Measurements from ENCODE around the gene NME8.

Gene NME8

GRCh38 chr7:37894671-37895070 lies 46.3 kb downstream of the NME8 start:
- H3K27ac ChIP-seq (ENCODE audit: low read depth, low read length): no peak overlapping the region
- H3K4me1 ChIP-seq (ENCODE audit: control insufficient read depth in 5 of 5, insufficient read depth in 5 of 5, low read length in 5 of 5): no peaks in the 10 kb centered on the region

GRCh38 chr7:37899712-37900247 lies 51.4 kb downstream of the NME8 start:
- H3K9me3 ChIP-seq (ENCODE audit: control insufficient read depth in 5 of 5, low read length in 5 of 5): no peaks in the 10 kb centered on the region
- peaks cover 2 to 17% (median 9%) of the 10 kb centered on the region in 5 donors for H3K4me1 ChIP-seq (ENCODE audit: control insufficient read depth in 5 of 5, insufficient read depth in 5 of 5, low read length in 5 of 5)
- no peak overlapping the region for H3K9ac ChIP-seq (ENCODE audit: low read length in 5 of 5)
- H3K36me3 ChIP-seq (ENCODE audit: control insufficient read depth in 5 of 5, insufficient read depth in 5 of 5, low read length in 5 of 5): no peaks in the 10 kb centered on the region
- no peaks in the 10 kb centered on the region for H3K27me3 ChIP-seq (ENCODE audit: control insufficient read depth in 5 of 5, insufficient read depth in 4 of 5, low read length in 5 of 5)
- H3K4me3 ChIP-seq (ENCODE audit: low read depth in 1 of 5, low read length in 5 of 5): no peak overlapping the region
- no peak overlapping the region for H3K27ac ChIP-seq (ENCODE audit: low read depth, low read length)

More at GRCh38 chr7:37894671-37895070, 46.3 kb downstream of the NME8 start:
- Histone ChIP-seq H3K9ac (ENCODE audit: low read length in 5 of 5) (no peak overlapping the region), H3K9me3 (ENCODE audit: control insufficient read depth in 5 of 5, low read length in 5 of 5) (no peaks in the 10 kb centered on the region), H3K4me3 (ENCODE audit: low read depth in 1 of 5, low read length in 5 of 5) (no peak overlapping the region), H3K27me3 (ENCODE audit: control insufficient read depth in 5 of 5, insufficient read depth in 4 of 5, low read length in 5 of 5) (no peaks in the 10 kb centered on the region), H3K36me3 (ENCODE audit: control insufficient read depth in 5 of 5, insufficient read depth in 5 of 5, low read length in 5 of 5) (no peaks in the 10 kb centered on the region)

DNA sequence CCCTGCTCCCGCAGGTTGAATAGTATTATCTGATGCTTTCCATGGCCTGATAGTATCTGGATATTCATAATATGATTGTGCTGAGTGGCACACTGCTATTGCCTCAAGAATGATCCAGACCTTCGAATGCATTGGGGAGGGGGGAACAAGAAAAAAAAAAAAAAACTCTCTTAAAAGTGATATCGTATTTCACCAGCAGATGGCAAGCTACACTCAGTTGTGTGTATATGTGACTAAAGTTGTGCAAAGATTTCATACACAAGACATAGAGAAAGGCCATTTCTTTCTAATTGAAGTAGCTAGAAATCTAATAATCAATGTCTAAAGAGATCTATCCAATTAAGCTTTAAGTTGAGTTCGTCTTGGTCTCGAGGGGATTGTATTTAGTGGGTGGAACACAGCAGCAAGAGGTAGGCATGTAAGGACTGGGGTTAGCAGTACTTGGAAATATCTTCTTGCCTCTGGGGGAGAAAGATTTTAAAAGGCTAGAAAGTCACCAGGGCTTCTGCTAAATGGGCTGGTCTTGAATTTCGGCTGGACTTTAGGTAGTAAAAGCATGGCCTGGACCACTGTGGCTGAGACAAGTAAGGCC lies 52.9 kb downstream of the NME8 start:
- peak overlapping the region; percentile 51 for H3K27ac ChIP-seq (ENCODE audit: low read depth, low read length)
- no peaks in the 10 kb centered on the region for H3K27me3 ChIP-seq (ENCODE audit: control insufficient read depth in 5 of 5, insufficient read depth in 4 of 5, low read length in 5 of 5)
- no peak overlapping the region for H3K4me3 ChIP-seq (ENCODE audit: low read depth in 1 of 5, low read length in 5 of 5)
- H3K4me1 ChIP-seq (ENCODE audit: control insufficient read depth in 5 of 5, insufficient read depth in 5 of 5, low read length in 5 of 5): peaks cover 2 to 17% (median 9%) of the 10 kb centered on the region in 5 donors
- H3K9ac ChIP-seq (ENCODE audit: low read length in 5 of 5): no peak overlapping the region
- H3K36me3 ChIP-seq (ENCODE audit: control insufficient read depth in 5 of 5, insufficient read depth in 5 of 5, low read length in 5 of 5): peaks cover 0 to 11% (median 0%) of the 10 kb centered on the region in 5 donors
- H3K9me3 ChIP-seq (ENCODE audit: control insufficient read depth in 5 of 5, low read length in 5 of 5): no peaks in the 10 kb centered on the region

- Histone ChIP-seq H3K27ac (ENCODE audit: low read depth, low read length) (peak overlapping the region; percentile 51), H3K9me3 (ENCODE audit: control insufficient read depth in 5 of 5, low read length in 5 of 5) (no peaks in the 10 kb centered on the region), H3K4me3 (ENCODE audit: low read depth in 1 of 5, low read length in 5 of 5) (peak overlapping the region in 1 of 5 donors; percentile 15), H3K27me3 (ENCODE audit: control insufficient read depth in 5 of 5, insufficient read depth in 4 of 5, low read length in 5 of 5) (no peaks in the 10 kb centered on the region), H3K9ac (ENCODE audit: low read length in 5 of 5) (no peak overlapping the region), H3K36me3 (ENCODE audit: control insufficient read depth in 5 of 5, insufficient read depth in 5 of 5, low read length in 5 of 5) (peaks cover 0 to 16% (median under 1%) of the 10 kb centered on the region in 5 donors), H3K4me1 (ENCODE audit: control insufficient read depth in 5 of 5, insufficient read depth in 5 of 5, low read length in 5 of 5) (peaks cover 2 to 17% (median 9%) of the 10 kb centered on the region in 5 donors)
These were observed 53.6 kb downstream of the NME8 start for GRCh38 chr7:37901890-37902524.

DNA sequence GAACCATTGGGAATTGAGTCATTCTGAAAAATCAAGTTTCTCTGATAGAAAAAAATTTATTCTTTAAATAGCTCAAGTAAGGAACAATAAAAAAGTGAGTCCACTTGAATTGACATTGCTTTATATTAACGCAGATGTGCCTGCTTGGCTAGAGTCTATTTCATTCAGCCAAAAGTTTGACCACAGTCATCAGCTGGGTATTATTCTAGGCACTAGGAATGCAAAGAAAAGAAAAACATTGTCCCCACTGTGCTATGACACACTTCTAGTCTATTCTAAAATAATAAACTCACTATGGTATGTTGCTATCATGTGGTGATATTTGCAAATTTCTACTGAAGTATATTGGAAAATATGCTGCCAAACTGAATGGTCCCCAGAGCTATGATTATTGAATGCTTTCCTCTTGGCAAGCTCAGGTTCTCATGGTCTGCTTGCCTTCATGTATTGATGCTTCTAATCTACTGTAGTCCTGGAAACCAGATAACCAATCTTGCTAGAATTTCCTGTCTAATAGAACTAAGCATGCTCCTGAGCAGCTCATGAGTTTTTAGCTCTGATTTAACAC lies 59.9 kb downstream of the NME8 start:
- Histone ChIP-seq H3K4me3 (ENCODE audit: low read depth in 1 of 5, low read length in 5 of 5) (no peak overlapping the region), H3K4me1 (ENCODE audit: control insufficient read depth in 5 of 5, insufficient read depth in 5 of 5, low read length in 5 of 5) (peaks cover 0 to 6% (median 0%) of the 10 kb centered on the region in 5 donors), H3K9me3 (ENCODE audit: control insufficient read depth in 5 of 5, low read length in 5 of 5) (no peaks in the 10 kb centered on the region), H3K36me3 (ENCODE audit: control insufficient read depth in 5 of 5, insufficient read depth in 5 of 5, low read length in 5 of 5) (peaks cover 2 to 40% (median 16%) of the 10 kb centered on the region in 5 donors), H3K9ac (ENCODE audit: low read length in 5 of 5) (no peak overlapping the region), H3K27ac (ENCODE audit: low read depth, low read length) (no peak overlapping the region), H3K27me3 (ENCODE audit: control insufficient read depth in 5 of 5, insufficient read depth in 4 of 5, low read length in 5 of 5) (no peaks in the 10 kb centered on the region)

DNA sequence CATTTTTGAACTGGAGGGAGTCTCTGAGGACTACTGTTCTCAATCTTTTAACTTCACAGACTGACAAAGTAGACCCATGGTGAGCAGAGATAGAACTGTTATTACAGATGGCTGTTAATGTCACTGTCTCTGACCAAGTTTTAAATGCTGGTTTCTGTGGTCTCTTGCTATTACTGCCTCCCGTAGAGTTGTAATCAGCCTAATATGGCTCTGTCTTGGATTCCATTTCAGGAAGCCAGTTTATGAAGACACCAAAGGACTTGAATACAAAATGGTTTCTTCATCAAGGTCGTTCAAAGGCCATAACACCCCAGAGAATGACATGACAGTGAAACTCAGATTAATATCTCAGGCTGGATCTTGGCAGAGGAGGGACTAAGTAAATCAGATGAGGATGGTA lies 64.4 kb downstream of the NME8 start:
- no peak overlapping the region for H3K9ac ChIP-seq (ENCODE audit: low read length in 5 of 5)
- no peaks in the 10 kb centered on the region for H3K27me3 ChIP-seq (ENCODE audit: control insufficient read depth in 5 of 5, insufficient read depth in 4 of 5, low read length in 5 of 5)
- peaks cover 2 to 44% (median 28%) of the 10 kb centered on the region in 5 donors for H3K4me1 ChIP-seq (ENCODE audit: control insufficient read depth in 5 of 5, insufficient read depth in 5 of 5, low read length in 5 of 5)
- H3K4me3 ChIP-seq (ENCODE audit: low read depth in 1 of 5, low read length in 5 of 5): no peak overlapping the region
- peaks cover 0 to 23% (median 8%) of the 10 kb centered on the region in 5 donors for H3K36me3 ChIP-seq (ENCODE audit: control insufficient read depth in 5 of 5, insufficient read depth in 5 of 5, low read length in 5 of 5)
- no peak overlapping the region for H3K27ac ChIP-seq (ENCODE audit: low read depth, low read length)
- H3K9me3 ChIP-seq (ENCODE audit: control insufficient read depth in 5 of 5, low read length in 5 of 5): no peaks in the 10 kb centered on the region

- Histone ChIP-seq H3K9me3 (ENCODE audit: control insufficient read depth in 5 of 5, low read length in 5 of 5) (no peaks in the 10 kb centered on the region), H3K4me3 (ENCODE audit: low read depth in 1 of 5, low read length in 5 of 5) (peak overlapping the region; percentile 58 to 98 (median 79)), H3K27ac (ENCODE audit: low read depth, low read length) (peak overlapping the region; percentile 69), H3K4me1 (ENCODE audit: control insufficient read depth in 5 of 5, insufficient read depth in 5 of 5, low read length in 5 of 5) (peaks cover 2 to 49% (median 33%) of the 10 kb centered on the region in 5 donors), H3K9ac (ENCODE audit: low read length in 5 of 5) (peak overlapping the region in 2 of 5 donors; percentile 83), H3K36me3 (ENCODE audit: control insufficient read depth in 5 of 5, insufficient read depth in 5 of 5, low read length in 5 of 5) (peaks cover 0 to 9% (median 0%) of the 10 kb centered on the region in 5 donors), H3K27me3 (ENCODE audit: control insufficient read depth in 5 of 5, insufficient read depth in 4 of 5, low read length in 5 of 5) (no peaks in the 10 kb centered on the region)
These were observed 67.0 kb downstream of the NME8 start for GRCh38 chr7:37915438-37915837.

GRCh38 chr7:37916017-37916672 lies 67.7 kb downstream of the NME8 start:
- H3K4me1 ChIP-seq (ENCODE audit: control insufficient read depth in 5 of 5, insufficient read depth in 5 of 5, low read length in 5 of 5): peaks cover 2 to 53% (median 34%) of the 10 kb centered on the region in 5 donors
- peak overlapping the region; percentile 69 for H3K27ac ChIP-seq (ENCODE audit: low read depth, low read length)
- peaks cover 0 to 4% (median 0%) of the 10 kb centered on the region in 5 donors for H3K36me3 ChIP-seq (ENCODE audit: control insufficient read depth in 5 of 5, insufficient read depth in 5 of 5, low read length in 5 of 5)
- no peaks in the 10 kb centered on the region for H3K9me3 ChIP-seq (ENCODE audit: control insufficient read depth in 5 of 5, low read length in 5 of 5)
- peak overlapping the region; percentile 67 to 98 (median 79) for H3K4me3 ChIP-seq (ENCODE audit: low read depth in 1 of 5, low read length in 5 of 5)
- no peaks in the 10 kb centered on the region for H3K27me3 ChIP-seq (ENCODE audit: control insufficient read depth in 5 of 5, insufficient read depth in 4 of 5, low read length in 5 of 5)
- peak overlapping the region in 4 of 5 donors; percentile 44 to 83 (median 69) for H3K9ac ChIP-seq (ENCODE audit: low read length in 5 of 5)

- H3K27ac ChIP-seq (ENCODE audit: low read depth, low read length): peak within 1 kb of the TSS; percentile 69
- peak within 1 kb of the TSS; percentile 67 to 98 (median 79) for H3K4me3 ChIP-seq (ENCODE audit: low read depth in 1 of 5, low read length in 5 of 5)
- H3K36me3 ChIP-seq (ENCODE audit: control insufficient read depth in 5 of 5, insufficient read depth in 5 of 5, low read length in 5 of 5): no peaks in the 10 kb centered on the region
- H3K9ac ChIP-seq (ENCODE audit: low read length in 5 of 5): peak within 1 kb of the TSS in 4 of 5 donors; percentile 44 to 83 (median 69)
- H3K27me3 ChIP-seq (ENCODE audit: control insufficient read depth in 5 of 5, insufficient read depth in 4 of 5, low read length in 5 of 5): no peaks in the 10 kb centered on the region
- peaks cover 3 to 61% (median 39%) of the 10 kb centered on the region in 5 donors for H3K4me1 ChIP-seq (ENCODE audit: control insufficient read depth in 5 of 5, insufficient read depth in 5 of 5, low read length in 5 of 5)
- H3K9me3 ChIP-seq (ENCODE audit: control insufficient read depth in 5 of 5, low read length in 5 of 5): no peaks in the 10 kb centered on the region
These were observed 68.6 kb downstream of the NME8 start, which contains the start of gene SFRP4 for GRCh38 chr7:37916673-37917660. Gene SFRP4, minus strand, starts transcription at chr7:37916817. Its CDS starts 280 bp downstream, at chr7:37916537.
